OCI-LY7 (cell line): Measurements from ENCODE around the gene ANKS1B.

Experiments used
- EZH2phosphoT487 ChIP-seq: fragments of 200-600 bp; sonication (generic); IDR thresholded peaks from 2 replicates; pipeline ENCODE4 v1.6.1; 2018; ENCODE audit warnings: low read depth, borderline replicate concordance, mild to moderate bottlenecking, mixed run types, antibody characterized with exemption, low read length, moderate library complexity, mixed read lengths
- TF ChIP-seq, protein P1 (sequence below): fragments of 200-600 bp; sonication (generic); conservative IDR thresholded peaks from 2 replicates; pipeline ENCODE4 v1.5.1; 2014; ENCODE audit warnings: mild to moderate bottlenecking, antibody characterized with exemption, low read length, moderate library complexity, mixed read lengths

DNA sequence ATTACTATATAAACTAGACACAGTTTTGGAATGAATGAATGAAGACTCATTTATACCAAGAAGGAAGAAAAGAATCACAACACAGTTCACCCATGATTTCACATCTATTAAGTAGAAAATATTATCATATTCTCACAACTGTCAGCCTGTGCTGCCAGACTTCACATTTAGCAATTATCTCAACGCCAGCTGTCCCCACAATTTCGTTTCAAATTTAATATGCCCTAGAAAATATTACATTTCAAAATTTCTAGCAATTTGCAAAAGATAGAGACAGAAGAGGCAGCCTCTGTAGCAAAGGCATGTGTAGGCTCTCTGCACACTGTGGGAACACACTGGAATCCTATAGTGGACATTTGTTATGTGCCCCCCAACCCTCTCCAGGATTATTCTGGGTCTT is 83.6 kb downstream of the ANKS1B start:
- TF ChIP-seq, protein P1, sequence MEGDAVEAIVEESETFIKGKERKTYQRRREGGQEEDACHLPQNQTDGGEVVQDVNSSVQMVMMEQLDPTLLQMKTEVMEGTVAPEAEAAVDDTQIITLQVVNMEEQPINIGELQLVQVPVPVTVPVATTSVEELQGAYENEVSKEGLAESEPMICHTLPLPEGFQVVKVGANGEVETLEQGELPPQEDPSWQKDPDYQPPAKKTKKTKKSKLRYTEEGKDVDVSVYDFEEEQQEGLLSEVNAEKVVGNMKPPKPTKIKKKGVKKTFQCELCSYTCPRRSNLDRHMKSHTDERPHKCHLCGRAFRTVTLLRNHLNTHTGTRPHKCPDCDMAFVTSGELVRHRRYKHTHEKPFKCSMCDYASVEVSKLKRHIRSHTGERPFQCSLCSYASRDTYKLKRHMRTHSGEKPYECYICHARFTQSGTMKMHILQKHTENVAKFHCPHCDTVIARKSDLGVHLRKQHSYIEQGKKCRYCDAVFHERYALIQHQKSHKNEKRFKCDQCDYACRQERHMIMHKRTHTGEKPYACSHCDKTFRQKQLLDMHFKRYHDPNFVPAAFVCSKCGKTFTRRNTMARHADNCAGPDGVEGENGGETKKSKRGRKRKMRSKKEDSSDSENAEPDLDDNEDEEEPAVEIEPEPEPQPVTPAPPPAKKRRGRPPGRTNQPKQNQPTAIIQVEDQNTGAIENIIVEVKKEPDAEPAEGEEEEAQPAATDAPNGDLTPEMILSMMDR: no peak
- TF ChIP-seq EZH2phosphoT487: no peak
